ENCODE results near the gene SMYD4. TPM values are rescaled to one million over a fixed set of nuclear protein-coding genes. Genes with fewer than 3 reads are reported as not detected.
A peak's percentile ranks its signal among the peaks of the same experiment; 100 is the strongest.

Gene SMYD4
- total and polyA plus RNA-seq, 10 of the 15 experiments (the other 5 are each of a cell fraction or from before 2014, with no cell fraction given) = 2.1 to 18.8 (median 13.7) TPM

- Histone ChIP-seq H3K27me3 (replicated peaks in 1 of 2; ENCODE audit: control insufficient read depth in 2 of 2, insufficient read depth in 2 of 2, low read length in 1 of 2) (no peaks in the 10 kb centered on the region), H3K79me2 (ENCODE audit: control insufficient read depth, insufficient read depth, low read length) (peaks cover 2% of the 10 kb centered on the region; the same call in 1 of the 2 replicates), H3K36me3 (ENCODE audit: control insufficient read depth in 2 of 2, insufficient read depth in 2 of 2, low read length in 1 of 2) (peaks cover 0 to 6% of the 10 kb centered on the region in 2 experiments; a peak in 1 of 4 replicates), H3K9ac (ENCODE audit: control insufficient read depth, insufficient read depth, low read length) (no peak overlapping the region), H3K4me3 (no peak overlapping the region), H3K4me1 (ENCODE audit: control insufficient read depth, insufficient read depth, low read length) (peaks cover 16% of the 10 kb centered on the region), H3K9me3 (replicated peaks; ENCODE audit: control insufficient read depth, insufficient read depth, low read length) (peaks cover 2% of the 10 kb centered on the region; the same call in 2 of the 3 replicates), H4K20me1 (ENCODE audit: control insufficient read depth, insufficient read depth) (no peaks in the 10 kb centered on the region), H2AFZ (ENCODE audit: control insufficient read depth, low read depth, low read length) (no peak overlapping the region; the same call in 1 of the 2 replicates), H3K4me2 (ENCODE audit: control insufficient read depth, insufficient read depth) (peak overlapping the region; percentile 41; the same call in 1 of the 2 replicates), H3K27ac (ENCODE audit: control insufficient read depth, insufficient read depth) (peak overlapping the region; percentile 61)
- DNase-seq (ENCODE audit: low read depth, low spot score) = peak; percentile 36
- intact Hi-C loops (cut with micrococcal nuclease; ENCODE audit: unreplicated experiment) = no loop called here
- ATAC-seq = peak; percentile 79
- FAIRE-seq = peak; percentile 87
- no TSS peak for BruUV-seq (replicated peaks)
- in situ Hi-C loops (cut with MboI) = no loop called here
- CTCF ChIA-PET = interaction anchor here (0.9 to 2.8 kb wide), 4 partner anchors 14 to 99 kb away, joined by 3 to 9 read pairs (median 6); no protein-coding TSS in a partner anchor
- WGBS (ENCODE audit: insufficient coverage, insufficient replicate concordance, low lambda C conversion rate, missing lambda C conversion rate) = 44% methylated on average over 7 of the region's 7 CpGs
- POLR2A ChIA-PET = interaction anchor here (0.6 to 3.7 kb wide), 6 partner anchors 9 to 1960 kb away, joined by 3 to 12 read pairs (median 5); partner anchors contain the start of genes RPA1 and SMYD4
- SMC1A ChIA-PET (ENCODE audit: uncharacterized antibody, unreplicated experiment) = interaction anchor here (0.6 to 4.3 kb wide), 4 partner anchors 11 to 99 kb away, joined by 3 to 26 read pairs (median 8); no protein-coding TSS in a partner anchor
- TF ChIP-seq ZNF592 (IDR thresholded peaks at IDR 0.05) (0 out of 2 replicates have a peak, but pooled peaks have one; percentile 33), ZNF24 (IDR thresholded peaks at IDR 0.05) (peak; percentile 47; the same call in 1 of the 2 replicates), PKNOX1 (IDR thresholded peaks at IDR 0.05) (peak; percentile 86), CHD4 (IDR thresholded peaks at IDR 0.05) (no peak), RELB (IDR thresholded peaks at IDR 0.05; ENCODE audit: low read depth) (peak; percentile 43; the same call in 1 of the 2 replicates), MEF2B (IDR thresholded peaks at IDR 0.05; ENCODE audit: partially characterized antibody, poor library complexity, severe bottlenecking) (peak; percentile 94), ZNF687 (IDR thresholded peaks at IDR 0.05) (peak; percentile 80), YBX1 (IDR thresholded peaks at IDR 0.05) (no peak)
- RAD21 ChIA-PET (ENCODE audit: unreplicated experiment) = interaction anchor here (0.7 to 1.4 kb wide), 2 partner anchors 68 to 104 kb away, joined by 3 to 6 read pairs; no protein-coding TSS in a partner anchor
These were observed 9.0 kb downstream of the SMYD4 start for GRCh38 chr17:1820528-1821252.

All from GM12878 (cell line).